ENCODE data around the gene ABCA2.

Gene ABCA2

GRCh38 chr9:137058521-137059234 is 30.6 kb upstream of the ABCA2 start:
- no peak overlapping the region for H3K9ac ChIP-seq

GRCh38 chr9:137057545-137057944 is 29.5 kb upstream of the ABCA2 start:
- 0 out of 22 replicates have a peak, but pooled peaks cover 0 to 3% (median 0%) of the 10 kb centered on the region in 11 experiments for H3K36me3 ChIP-seq
- no peak overlapping the region; a peak in 2 of 22 replicates for H3K4me2 ChIP-seq
- H3K27me3 ChIP-seq = peaks cover 33 to 47% (median 38%) of the 10 kb centered on the region in 11 experiments
- no peak overlapping the region for H3K27ac ChIP-seq
- peaks cover 0 to 29% (median 21%) of the 10 kb centered on the region in 10 experiments; a peak in 18 of 20 replicates for H3K4me1 ChIP-seq
- H4K20me1 ChIP-seq = peaks cover 0 to 34% (median 11%) of the 10 kb centered on the region in 11 experiments; a peak in 8 of 22 replicates
- no peak for TF ChIP-seq Cebpa-rat (IDR thresholded peaks at IDR 0.05)
- H3K9me3 ChIP-seq (replicated peaks in 1 of 11) = no peaks in the 10 kb centered on the region
- H3K9ac ChIP-seq = no peak overlapping the region
- H3K4me3 ChIP-seq = no peak overlapping the region

More at GRCh38 chr9:137058521-137059234, 30.6 kb upstream of the ABCA2 start:
- H3K9me3 ChIP-seq (replicated peaks in 1 of 11) = no peaks in the 10 kb centered on the region
- peaks cover 22 to 36% (median 26%) of the 10 kb centered on the region in 11 experiments for H3K27me3 ChIP-seq
- no peak overlapping the region for H3K27ac ChIP-seq
- H3K36me3 ChIP-seq = peaks cover 0 to 14% (median 8%) of the 10 kb centered on the region in 11 experiments; a peak in 10 of 22 replicates
- H3K4me2 ChIP-seq = peak overlapping the region in 8 of 11 experiments; percentile 10 to 64 (median 36); a peak in 10 of 22 replicates
- H3K4me1 ChIP-seq = peaks cover 0 to 21% (median 10%) of the 10 kb centered on the region in 10 experiments; a peak in 17 of 20 replicates
- TF ChIP-seq Cebpa-rat (IDR thresholded peaks at IDR 0.05) = no peak
- H3K4me3 ChIP-seq = no peak overlapping the region
- H4K20me1 ChIP-seq = peaks cover 0 to 31% (median 8%) of the 10 kb centered on the region in 11 experiments; a peak in 13 of 22 replicates

- Histone ChIP-seq H3K4me3 (no peak overlapping the region), H3K27me3 (peaks cover 40 to 54% (median 44%) of the 10 kb centered on the region in 11 experiments), H4K20me1 (peaks cover 0 to 41% (median 12%) of the 10 kb centered on the region in 11 experiments; a peak in 10 of 22 replicates), H3K4me2 (no peak overlapping the region), H3K27ac (no peak overlapping the region), H3K9ac (no peak overlapping the region), H3K9me3 (replicated peaks in 1 of 11) (no peaks in the 10 kb centered on the region), H3K36me3 (no peaks in the 10 kb centered on the region), H3K4me1 (peaks cover 0 to 31% (median 23%) of the 10 kb centered on the region in 10 experiments; a peak in 18 of 20 replicates)
- no peak for TF ChIP-seq Cebpa-rat (IDR thresholded peaks at IDR 0.05)
Measured at GRCh38 chr9:137056739-137057415, 28.8 kb upstream of the ABCA2 start.

- Histone ChIP-seq H3K9me3 (replicated peaks in 1 of 11) (no peaks in the 10 kb centered on the region), H3K36me3 (no peaks in the 10 kb centered on the region), H3K4me3 (no peak overlapping the region), H3K9ac (no peak overlapping the region), H3K27me3 (peaks cover 52 to 66% (median 56%) of the 10 kb centered on the region in 11 experiments), H3K27ac (no peak overlapping the region), H3K4me1 (peaks cover 0 to 31% (median 23%) of the 10 kb centered on the region in 10 experiments; a peak in 18 of 20 replicates), H3K4me2 (no peak overlapping the region), H4K20me1 (peaks cover 0 to 53% (median 16%) of the 10 kb centered on the region in 11 experiments; a peak in 12 of 22 replicates)
- TF ChIP-seq Cebpa-rat (IDR thresholded peaks at IDR 0.05) = no peak
Measured at GRCh38 chr9:137055385-137056364, 27.6 kb upstream of the ABCA2 start.

- H3K36me3 ChIP-seq = no peaks in the 10 kb centered on the region
- H3K4me1 ChIP-seq = peaks cover 0 to 31% (median 23%) of the 10 kb centered on the region in 10 experiments; a peak in 18 of 20 replicates
- H4K20me1 ChIP-seq = peaks cover 0 to 60% (median 24%) of the 10 kb centered on the region in 11 experiments; a peak in 12 of 22 replicates
- H3K27me3 ChIP-seq = peaks cover 59 to 73% (median 64%) of the 10 kb centered on the region in 11 experiments
- no peak overlapping the region for H3K9ac ChIP-seq
- no peak overlapping the region for H3K4me2 ChIP-seq
- H3K4me3 ChIP-seq = no peak overlapping the region
- no peak for TF ChIP-seq Cebpa-rat (IDR thresholded peaks at IDR 0.05)
- H3K9me3 ChIP-seq (replicated peaks in 1 of 11) = no peaks in the 10 kb centered on the region
- H3K27ac ChIP-seq = no peak overlapping the region
Measured at GRCh38 chr9:137054932-137055384, 26.9 kb upstream of the ABCA2 start.

GRCh38 chr9:137053944-137054931 is 26.2 kb upstream of the ABCA2 start, which contains the start of gene ENTPD2:
ENTPD2 (minus strand) TSS chr9:137054061; CDS start chr9:137053997, 64 bp downstream.
- Histone ChIP-seq H3K4me2 (peak within 1 kb of the TSS; percentile 30 to 61 (median 39); a peak in 17 of 22 replicates), H3K4me1 (peaks cover 0 to 31% (median 23%) of the 10 kb centered on the region in 10 experiments; a peak in 19 of 20 replicates), H3K9ac (no peak within 1 kb of the TSS), H3K9me3 (replicated peaks in 1 of 11) (no peaks in the 10 kb centered on the region), H3K36me3 (no peaks in the 10 kb centered on the region), H3K4me3 (peak within 1 kb of the TSS in 4 of 10 experiments; percentile 23 to 32 (median 28); a peak in 2 of 20 replicates), H4K20me1 (peaks cover 0 to 67% (median 30%) of the 10 kb centered on the region in 11 experiments; a peak in 15 of 22 replicates), H3K27ac (no peak within 1 kb of the TSS), H3K27me3 (peaks cover 66 to 80% (median 71%) of the 10 kb centered on the region in 11 experiments)
- no peak for TF ChIP-seq Cebpa-rat (IDR thresholded peaks at IDR 0.05)

Measured in BLaER1 treated with 17β-estradiol and CSF1 and Interleukin-3, amounts not matched to agents 10 nM and 100 nM (cell line).